ENCODE results near the gene CACNG7. TPM values are rescaled to one million over a fixed set of nuclear protein-coding genes. Genes with fewer than 3 reads are reported as not detected.

The CACNG7 gene
- 8.6 TPM for total RNA-seq

GRCh38 chr19:53908935-53909415 lies at the start of gene CACNG7:
Gene CACNG7 (plus strand): TSS chr19:53909278. CDS start chr19:53912832, 3,554 bp downstream.

GRCh38 chr19:53867225-53868090 lies 41.6 kb upstream of the CACNG7 start, which contains the start of gene MYADM:
Gene MYADM (plus strand): TSS chr19:53867883. CDS start chr19:53873530, 5,647 bp downstream.

GRCh38 chr19:53881482-53882390 lies 27.3 kb upstream of the CACNG7 start, which contains the start of gene PRKCG:
Gene PRKCG (plus strand): TSS chr19:53882197. CDS start chr19:53882495, 298 bp downstream.

GRCh38 chr19:53962887-53963431 lies 53.9 kb downstream of the CACNG7 start, which contains the start of gene CACNG8:
Gene CACNG8 (plus strand): TSS chr19:53962937.

GRCh38 chr19:53991224-53992113 lies 82.4 kb downstream of the CACNG7 start, which contains the start of gene CACNG6:
Gene CACNG6 (plus strand): TSS chr19:53991637. CDS start chr19:53992878, 1,241 bp downstream.

Other genes with a start within 250 kb of the CACNG7 start
- gene NLRP12, start 85.0 kb upstream of the CACNG7 start, total RNA-seq = 0.38 TPM
- 23.3 TPM for gene MYADM, start 41.4 kb upstream of the CACNG7 start, total RNA-seq
- gene PRKCG, start 27.1 kb upstream of the CACNG7 start, total RNA-seq = 0.16 TPM
- gene CACNG8, start 53.7 kb downstream of the CACNG7 start, total RNA-seq = 0.99 TPM
- gene CACNG6, start 82.4 kb downstream of the CACNG7 start, total RNA-seq = 4.3 TPM
- gene VSTM1, start 154.6 kb downstream of the CACNG7 start, total RNA-seq = not detected
- not detected for gene TARM1, start 172.1 kb downstream of the CACNG7 start, total RNA-seq
- not detected for gene OSCAR, start 191.5 kb downstream of the CACNG7 start, total RNA-seq
- gene NDUFA3, start 193.6 kb downstream of the CACNG7 start, total RNA-seq = 9.7 TPM
- 9.7 TPM for gene TFPT, start 206.4 kb downstream of the CACNG7 start, total RNA-seq
- gene PRPF31, start 206.5 kb downstream of the CACNG7 start, total RNA-seq = 46.4 TPM
- gene CNOT3, start 228.5 kb downstream of the CACNG7 start, total RNA-seq = 33.1 TPM